Smooth muscle cell (in vitro differentiated cells): ENCODE results near the gene RRBP1. TPM values are rescaled to one million over a fixed set of nuclear protein-coding genes. Genes with fewer than 3 reads are reported as not detected.

Experiments used
- DNase-seq: peaks from one replicate; lab custom pipeline; 2025; ENCODE audit not compliant: unreplicated experiment; lab: John Stamatoyannopoulos, UW
- H2AFZ ChIP-seq: fragments of 200-600 bp; sonication (generic); 2 replicates; pipeline ENCODE4 v1.6.0; 2016; ENCODE audit warnings: antibody characterized with exemption, low read depth, mild to moderate bottlenecking
- H3F3A ChIP-seq: fragments of 200-600 bp; sonication (generic); 2 replicates; pipeline ENCODE4 v1.6.0; 2017; ENCODE audit warnings: antibody characterized with exemption, low read depth
- H3K27ac ChIP-seq: fragments of 200-600 bp; sonication (generic); 2 replicates; pipeline ENCODE4 v1.5.1; 2016; ENCODE audit warnings: low read depth, mild to moderate bottlenecking
- H3K27me3 ChIP-seq: fragments of 200-600 bp; sonication (generic); 2 replicates; pipeline ENCODE4 v1.6.1; 2016; ENCODE audit warnings: low read depth, mild to moderate bottlenecking
- H3K36me3 ChIP-seq: fragments of 200-600 bp; sonication (generic); 2 replicates; pipeline ENCODE4 v1.5.1; 2016; ENCODE audit warnings: low read depth
- H3K4me1 ChIP-seq: fragments of 200-600 bp; sonication (generic); 2 replicates; pipeline ENCODE4 v1.5.1; 2016; ENCODE audit warnings: low read depth
- H3K4me2 ChIP-seq: fragments of 200-600 bp; sonication (generic); 2 replicates; pipeline ENCODE4 v1.6.0; 2016; ENCODE audit warnings: mild to moderate bottlenecking
- H3K4me3 ChIP-seq: fragments of 200-600 bp; sonication (generic); 2 replicates; pipeline ENCODE4 v1.5.1; 2016; ENCODE audit warnings: mild to moderate bottlenecking
- H3K79me2 ChIP-seq: fragments of 200-600 bp; sonication (generic); 2 replicates; pipeline ENCODE4 v1.6.0; 2016; ENCODE audit warnings: low read depth, mild to moderate bottlenecking
- H3K9ac ChIP-seq: fragments of 200-600 bp; sonication (generic); 2 replicates; pipeline ENCODE4 v1.6.0; 2016; ENCODE audit warnings: low read depth
- H3K9me3 ChIP-seq: fragments of 200-600 bp; sonication (generic); replicated peaks from 2 replicates; pipeline ENCODE4 v1.5.1; 2016; ENCODE audit warnings: low read depth
- H4K20me1 ChIP-seq: fragments of 200-600 bp; sonication (generic); 2 replicates; pipeline ENCODE4 v1.6.0; 2016; ENCODE audit warnings: low read depth
- WGBS: methylation state at CpG from one replicate; pipeline ENCODE4 v1.1.7; 2016; ENCODE audit warnings: low lambda C conversion rate; 5-methylcytosine and 5-hydroxymethylcytosine counted together
- polyA plus RNA-seq: library from polyadenylated mRNA; unstranded; fragments of >200 nt; fragmentation: Nextera tagmentation; extraction: Ambion mirVana; gene quantifications from 2 replicates; pipeline ENCODE4 v1.2.1, GENCODE V29; 2016
- total RNA-seq: library from RNA; depleted of rRNA; stranded (reverse); fragments of >200 nt; gene quantifications from 2 replicates; pipeline ENCODE4 v1.2.3, GENCODE V29; 2014
- TF ChIP-seq, protein P1 (sequence below): fragments of 200-600 bp; sonication (generic); IDR thresholded peaks from 2 replicates; pipeline ENCODE4 v1.5.1; 2017; ENCODE audit warnings: borderline replicate concordance, mild to moderate bottlenecking, antibody characterized with exemption; ENCODE audit not compliant: insufficient read depth, poor library complexity, severe bottlenecking

The RRBP1 gene
- total and polyA plus RNA-seq, 2 experiments from 2014 or later = 142 to 226 TPM

DNA sequence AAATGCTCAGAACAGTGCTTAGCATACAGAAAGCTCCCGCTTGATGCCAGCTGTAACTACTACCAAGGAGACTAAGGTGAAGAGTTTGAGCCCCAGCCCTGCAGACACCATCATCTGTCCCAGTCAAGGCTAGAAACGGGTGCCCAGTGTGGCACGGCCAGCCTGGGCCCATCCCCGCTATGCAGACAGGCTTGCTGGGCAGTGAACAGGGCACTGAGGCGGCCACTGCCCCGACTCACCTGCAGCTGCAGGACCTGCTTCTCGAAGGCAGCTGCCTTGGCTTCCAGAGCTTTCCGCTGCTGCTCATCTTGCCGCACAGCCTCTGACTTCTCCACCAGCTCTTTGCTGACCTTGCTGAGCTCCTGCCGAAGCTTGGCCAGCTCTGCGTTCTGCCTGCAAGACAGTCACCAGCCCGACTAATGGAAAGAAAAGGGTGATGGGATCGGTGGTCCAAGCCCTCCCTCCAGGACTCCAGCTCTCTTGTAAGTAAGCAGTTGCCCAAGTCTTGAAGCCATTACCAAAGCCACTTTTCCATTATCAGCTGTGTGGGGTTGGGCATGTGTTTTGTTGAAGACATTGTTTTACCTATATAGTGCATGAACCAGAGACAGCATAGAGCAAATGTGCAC is 48.7 kb downstream of the RRBP1 start:
- Histone ChIP-seq H3K79me2 (peaks cover 55% of the 10 kb centered on the region), H3K27me3 (no peaks in the 10 kb centered on the region), H3K9me3 (no peaks in the 10 kb centered on the region), H3K9ac (no peak overlapping the region), H4K20me1 (peaks cover 100% of the 10 kb centered on the region), H2AFZ (no peak overlapping the region), H3K27ac (no peak overlapping the region), H3K4me2 (no peak overlapping the region), H3K36me3 (peaks cover 14% of the 10 kb centered on the region), H3K4me3 (no peak overlapping the region), H3K4me1 (no peaks in the 10 kb centered on the region), H3F3A (no peaks in the 10 kb centered on the region)
- no peak for DNase-seq
- TF ChIP-seq, protein P1, sequence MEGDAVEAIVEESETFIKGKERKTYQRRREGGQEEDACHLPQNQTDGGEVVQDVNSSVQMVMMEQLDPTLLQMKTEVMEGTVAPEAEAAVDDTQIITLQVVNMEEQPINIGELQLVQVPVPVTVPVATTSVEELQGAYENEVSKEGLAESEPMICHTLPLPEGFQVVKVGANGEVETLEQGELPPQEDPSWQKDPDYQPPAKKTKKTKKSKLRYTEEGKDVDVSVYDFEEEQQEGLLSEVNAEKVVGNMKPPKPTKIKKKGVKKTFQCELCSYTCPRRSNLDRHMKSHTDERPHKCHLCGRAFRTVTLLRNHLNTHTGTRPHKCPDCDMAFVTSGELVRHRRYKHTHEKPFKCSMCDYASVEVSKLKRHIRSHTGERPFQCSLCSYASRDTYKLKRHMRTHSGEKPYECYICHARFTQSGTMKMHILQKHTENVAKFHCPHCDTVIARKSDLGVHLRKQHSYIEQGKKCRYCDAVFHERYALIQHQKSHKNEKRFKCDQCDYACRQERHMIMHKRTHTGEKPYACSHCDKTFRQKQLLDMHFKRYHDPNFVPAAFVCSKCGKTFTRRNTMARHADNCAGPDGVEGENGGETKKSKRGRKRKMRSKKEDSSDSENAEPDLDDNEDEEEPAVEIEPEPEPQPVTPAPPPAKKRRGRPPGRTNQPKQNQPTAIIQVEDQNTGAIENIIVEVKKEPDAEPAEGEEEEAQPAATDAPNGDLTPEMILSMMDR = no peak
- 96% methylated on average over 13 of the region's 13 CpGs for WGBS

DNA sequence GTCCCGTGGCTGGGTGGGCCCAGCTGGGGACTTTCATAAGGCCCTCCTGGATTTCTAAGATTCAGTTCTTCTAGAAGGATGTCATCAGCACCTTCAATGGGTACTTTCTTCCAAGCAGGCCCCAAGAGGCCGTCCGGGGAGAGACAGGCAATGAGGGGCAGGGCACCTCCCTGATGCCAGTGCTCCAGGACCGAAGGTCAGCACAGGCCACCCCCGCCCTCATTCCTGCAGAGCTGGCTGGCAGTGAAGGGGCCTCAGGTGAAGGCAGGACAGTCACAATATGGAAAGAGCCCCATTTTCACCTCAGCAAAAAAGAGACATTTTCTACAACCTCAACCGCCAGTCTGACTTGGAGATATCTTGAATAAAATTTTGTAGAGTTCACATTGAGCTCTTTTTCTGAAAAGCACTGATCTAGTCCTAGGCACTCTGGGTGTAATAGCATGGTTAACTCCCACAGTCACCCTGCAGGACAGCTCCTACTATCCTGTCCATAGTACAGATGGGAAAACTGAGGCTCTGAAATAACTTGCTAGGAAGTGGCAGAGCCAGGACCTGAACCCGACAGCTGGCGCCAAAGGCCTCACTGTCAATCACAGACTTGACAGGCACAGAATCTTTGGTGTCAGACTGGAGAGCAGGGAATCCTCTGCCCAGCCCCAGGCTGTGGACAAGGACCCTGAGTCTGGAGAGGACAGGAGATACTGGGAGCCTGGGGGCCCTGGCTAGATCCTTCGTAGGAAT is 50.3 kb downstream of the RRBP1 start:
- Histone ChIP-seq H3K27ac (no peak overlapping the region), H3K27me3 (no peaks in the 10 kb centered on the region), H2AFZ (no peak overlapping the region), H3K79me2 (peaks cover 45% of the 10 kb centered on the region), H3K4me3 (no peak overlapping the region), H3K4me2 (no peak overlapping the region), H3K36me3 (peaks cover 13% of the 10 kb centered on the region), H3K9me3 (no peaks in the 10 kb centered on the region), H3F3A (no peaks in the 10 kb centered on the region), H3K4me1 (no peaks in the 10 kb centered on the region), H4K20me1 (peaks cover 100% of the 10 kb centered on the region), H3K9ac (no peak overlapping the region)
- 95% methylated on average over 9 of the region's 9 CpGs for WGBS
- TF ChIP-seq, protein P1 = no peak
- no peak for DNase-seq

DNA sequence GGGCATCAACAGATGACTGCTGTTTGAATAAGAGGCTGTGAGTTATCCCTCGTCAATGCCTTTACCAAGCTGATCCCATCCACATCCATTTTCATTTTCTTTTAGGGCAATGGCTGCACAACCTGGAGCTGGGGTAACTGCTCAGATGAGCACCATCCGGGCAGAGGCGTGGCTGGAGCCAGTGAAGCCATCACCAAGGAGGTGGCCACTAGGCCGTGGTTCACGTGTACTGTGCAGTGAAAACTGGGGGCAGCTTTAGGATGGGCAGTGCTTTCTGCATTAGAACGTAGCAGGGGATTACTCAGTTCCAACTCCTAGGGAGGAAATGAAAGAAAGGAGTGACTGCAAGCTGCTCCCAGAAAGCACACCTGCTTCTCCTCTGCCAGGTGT is 51.2 kb downstream of the RRBP1 start:
- Histone ChIP-seq H3K36me3 (peaks cover 6% of the 10 kb centered on the region), H3K9me3 (no peaks in the 10 kb centered on the region), H3K79me2 (peaks cover 42% of the 10 kb centered on the region), H4K20me1 (peaks cover 100% of the 10 kb centered on the region), H3K4me3 (no peak overlapping the region), H2AFZ (no peak overlapping the region), H3K4me1 (no peaks in the 10 kb centered on the region), H3K4me2 (no peak overlapping the region), H3K27ac (no peak overlapping the region), H3K9ac (no peak overlapping the region), H3K27me3 (no peaks in the 10 kb centered on the region), H3F3A (no peaks in the 10 kb centered on the region)
- WGBS = 98% methylated on average over 6 of the region's 6 CpGs
- TF ChIP-seq, protein P1 = no peak
- DNase-seq = no peak
